ENCODE measurements around the gene YAP1.

Gene YAP1

GRCh38 chr11:102157219-102157618, 47.0 kb downstream of the YAP1 start:
- DNase-seq = no peak

GRCh38 chr11:102158164-102158735, 48.0 kb downstream of the YAP1 start:
- no peak for DNase-seq

GRCh38 chr11:102163368-102163767, 53.1 kb downstream of the YAP1 start:
- DNase-seq = no peak

GRCh38 chr11:102166175-102167064, 56.2 kb downstream of the YAP1 start:
- no peak for DNase-seq

GRCh38 chr11:102168481-102168880, 58.2 kb downstream of the YAP1 start:
- no peak for DNase-seq

- DNase-seq = no peak
Observed at GRCh38 chr11:102171101-102171500, 60.9 kb downstream of the YAP1 start.

GRCh38 chr11:102172127-102172848, 62.0 kb downstream of the YAP1 start:
- no peak for DNase-seq

- no peak for DNase-seq
Observed at GRCh38 chr11:102177126-102177525, 66.9 kb downstream of the YAP1 start.

- DNase-seq = no peak
Observed at GRCh38 chr11:102177974-102178631, 67.9 kb downstream of the YAP1 start.

- no peak for DNase-seq
Observed at GRCh38 chr11:102179371-102179770, 69.1 kb downstream of the YAP1 start.

- no peak for DNase-seq
Observed at GRCh38 chr11:102184269-102184987, 74.2 kb downstream of the YAP1 start.

- DNase-seq = no peak
Observed at GRCh38 chr11:102186551-102187191, 76.4 kb downstream of the YAP1 start.

GRCh38 chr11:102187416-102188151, 77.3 kb downstream of the YAP1 start:
- no peak for DNase-seq

GRCh38 chr11:102188488-102188887, 78.2 kb downstream of the YAP1 start:
- no peak for DNase-seq

- no peak for DNase-seq
Observed at GRCh38 chr11:102191832-102192231, 81.6 kb downstream of the YAP1 start.

GRCh38 chr11:102192349-102193066, 82.3 kb downstream of the YAP1 start:
- no peak for DNase-seq

GRCh38 chr11:102194257-102194656, 84.0 kb downstream of the YAP1 start:
- no peak for DNase-seq

GRCh38 chr11:102194990-102195389, 84.7 kb downstream of the YAP1 start:
- DNase-seq = no peak

- DNase-seq = no peak
Observed at GRCh38 chr11:102196351-102196750, 86.1 kb downstream of the YAP1 start.

Data from nucleus accumbens (tissue), 56 donors.